ENCODE results near the gene BRWD1.
"Not testable (repeated sequence)": the region's sequence is repeated elsewhere in the genome, so short reads cannot be mapped to it uniquely, and the experiment has no call there.

BRWD1 gene

GRCh38 chr21:39164523-39164922 lies 148.9 kb downstream of the BRWD1 start:
- no peak for DNase-seq

- no peak for DNase-seq
Observed at GRCh38 chr21:39161064-39161463, 152.4 kb downstream of the BRWD1 start.

- DNase-seq, result no peak
Observed at GRCh38 chr21:39159342-39160063, 153.9 kb downstream of the BRWD1 start.

GRCh38 chr21:39157241-39157640 lies 156.2 kb downstream of the BRWD1 start:
- not testable (repeated sequence) for DNase-seq

GRCh38 chr21:39156024-39156423 lies 157.4 kb downstream of the BRWD1 start:
- no peak for DNase-seq

- DNase-seq, result no peak
Observed at GRCh38 chr21:39155578-39155977, 157.9 kb downstream of the BRWD1 start.

GRCh38 chr21:39153842-39154241 lies 159.6 kb downstream of the BRWD1 start:
- DNase-seq, result no peak

- no peak for DNase-seq
Observed at GRCh38 chr21:39153373-39153772, 160.1 kb downstream of the BRWD1 start.

GRCh38 chr21:39152271-39152670 lies 161.2 kb downstream of the BRWD1 start:
- DNase-seq, result no peak

GRCh38 chr21:39150877-39151276 lies 162.6 kb downstream of the BRWD1 start:
- DNase-seq, result no peak

GRCh38 chr21:39150316-39150715 lies 163.1 kb downstream of the BRWD1 start:
- no peak for DNase-seq

GRCh38 chr21:39149882-39150281 lies 163.6 kb downstream of the BRWD1 start:
- no peak for DNase-seq

- DNase-seq, result no peak
Observed at GRCh38 chr21:39148975-39149374, 164.5 kb downstream of the BRWD1 start.

- DNase-seq, result no peak
Observed at GRCh38 chr21:39144191-39144590, 169.2 kb downstream of the BRWD1 start.

GRCh38 chr21:39142972-39143371 lies 170.5 kb downstream of the BRWD1 start:
- no peak for DNase-seq

- no peak for DNase-seq
Observed at GRCh38 chr21:39141502-39141901, 171.9 kb downstream of the BRWD1 start.

GRCh38 chr21:39137248-39138178 lies 175.9 kb downstream of the BRWD1 start:
- DNase-seq, result no peak

- DNase-seq, result no peak
Observed at GRCh38 chr21:39136711-39137110, 176.7 kb downstream of the BRWD1 start.

- not testable (repeated sequence) for DNase-seq
Observed at GRCh38 chr21:39136138-39136537, 177.3 kb downstream of the BRWD1 start.

GRCh38 chr21:39134288-39134810 lies 179.1 kb downstream of the BRWD1 start:
- DNase-seq, result no peak

Measured in hippocampal formation (tissue), 2 donors.